Erythroblast (primary cell): ENCODE data around the gene TRAPPC14.

Experiments used
- GATA1 ChIP-seq: IDR thresholded peaks from 2 replicates; pipeline ENCODE4 v1.6.1; 2011; ENCODE audit warnings: low read depth, mild to moderate bottlenecking, control low read depth, low read length, moderate library complexity
- POLR2A ChIP-seq: IDR thresholded peaks from 2 replicates; pipeline ENCODE4 v1.6.1; 2011; ENCODE audit warnings: mild to moderate bottlenecking, low read length

- TF ChIP-seq POLR2A, result no peak
- no peak for TF ChIP-seq GATA1
Observed at GRCh38 chr7:100166970-100167911, 8.7 kb upstream of the TRAPPC14 start.
